PC-3 (cell line): Measurements from ENCODE around the gene SCGB1C2.

Experiments
- EZH2 ChIP-seq: fragments of 300-600 bp; sonication (generic); IDR thresholded peaks from one replicate; pipeline ENCODE4 v1.6.1; 2017; ENCODE audit warnings: antibody characterized with exemption, mild to moderate bottlenecking, low read length; ENCODE audit not compliant: unreplicated experiment
- EZH2phosphoT487 ChIP-seq: fragments of 300-600 bp; sonication (generic); IDR thresholded peaks from 2 replicates; pipeline ENCODE4 v1.6.1; 2018; ENCODE audit warnings: mild to moderate bottlenecking, antibody characterized with exemption, low read length, borderline replicate concordance
- TF ChIP-seq, protein P1 (sequence below): fragments of 300-600 bp; sonication (generic); conservative IDR thresholded peaks from 2 replicates; pipeline ENCODE4 v1.5.1; 2017; ENCODE audit warnings: antibody characterized with exemption, low read depth, mild to moderate bottlenecking, low read length

DNA sequence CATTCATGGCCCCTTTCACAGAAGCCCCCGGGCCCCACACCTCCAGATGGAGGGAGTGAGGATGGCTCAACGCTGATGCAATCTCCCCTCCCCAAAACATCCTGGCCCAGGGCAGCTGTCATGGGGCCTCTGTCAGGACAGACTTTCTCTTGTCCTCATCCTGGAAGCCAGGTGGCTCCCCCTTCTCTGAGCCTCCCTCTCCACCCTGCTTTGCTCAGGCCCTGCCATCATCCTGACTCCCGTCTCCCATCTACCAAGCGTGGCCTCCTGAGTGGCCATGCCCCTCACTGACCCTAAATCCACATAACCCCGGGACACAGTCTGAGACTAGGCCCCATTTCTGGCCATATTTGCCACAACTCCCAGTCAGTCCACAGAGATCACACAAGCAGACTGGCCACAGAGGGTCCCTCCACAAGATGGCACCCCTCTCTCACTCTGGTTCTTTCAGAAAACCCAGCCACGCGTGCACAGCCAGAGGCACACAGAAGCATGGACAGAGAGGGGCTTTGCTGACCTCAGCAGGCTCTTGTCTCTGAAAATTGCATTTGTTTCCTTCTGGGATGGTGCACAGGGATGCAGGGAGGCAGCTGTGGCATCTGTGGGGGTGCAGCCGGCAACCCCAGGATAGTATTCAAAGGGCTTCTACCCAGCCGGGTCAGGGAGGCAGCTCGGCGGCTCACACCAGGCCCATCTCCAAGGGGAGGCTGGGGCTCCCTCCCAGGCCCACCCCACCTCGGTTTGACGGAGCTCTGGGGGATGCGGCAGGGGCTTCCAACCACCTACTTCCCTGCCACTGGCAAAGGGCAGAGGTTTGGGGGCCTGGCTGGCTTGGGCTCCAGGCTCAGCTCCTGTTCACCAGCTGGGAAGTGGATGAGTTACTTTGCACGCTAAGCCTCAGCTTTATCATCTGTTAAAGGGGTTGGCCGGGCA, 27.2 kb downstream of the SCGB1C2 start:
- TF ChIP-seq, protein P1, sequence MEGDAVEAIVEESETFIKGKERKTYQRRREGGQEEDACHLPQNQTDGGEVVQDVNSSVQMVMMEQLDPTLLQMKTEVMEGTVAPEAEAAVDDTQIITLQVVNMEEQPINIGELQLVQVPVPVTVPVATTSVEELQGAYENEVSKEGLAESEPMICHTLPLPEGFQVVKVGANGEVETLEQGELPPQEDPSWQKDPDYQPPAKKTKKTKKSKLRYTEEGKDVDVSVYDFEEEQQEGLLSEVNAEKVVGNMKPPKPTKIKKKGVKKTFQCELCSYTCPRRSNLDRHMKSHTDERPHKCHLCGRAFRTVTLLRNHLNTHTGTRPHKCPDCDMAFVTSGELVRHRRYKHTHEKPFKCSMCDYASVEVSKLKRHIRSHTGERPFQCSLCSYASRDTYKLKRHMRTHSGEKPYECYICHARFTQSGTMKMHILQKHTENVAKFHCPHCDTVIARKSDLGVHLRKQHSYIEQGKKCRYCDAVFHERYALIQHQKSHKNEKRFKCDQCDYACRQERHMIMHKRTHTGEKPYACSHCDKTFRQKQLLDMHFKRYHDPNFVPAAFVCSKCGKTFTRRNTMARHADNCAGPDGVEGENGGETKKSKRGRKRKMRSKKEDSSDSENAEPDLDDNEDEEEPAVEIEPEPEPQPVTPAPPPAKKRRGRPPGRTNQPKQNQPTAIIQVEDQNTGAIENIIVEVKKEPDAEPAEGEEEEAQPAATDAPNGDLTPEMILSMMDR = peak; percentile 29
- TF ChIP-seq EZH2 = no peak
- no peak for TF ChIP-seq EZH2phosphoT487
